Neuronal stem cell (in vitro differentiated cells): Measurements from ENCODE around the gene PARN.
"Not testable (repeated sequence)": the region's sequence is repeated elsewhere in the genome, so short reads cannot be mapped to it uniquely, and the experiment has no call there.

ENCODE experiments used
- DNase-seq: peaks from one replicate; pipeline ENCODE4 v3.0.0-alpha.2; 2013; ENCODE audit warnings: low spot score
- H2AFZ ChIP-seq: one replicate; pipeline ENCODE4 v1.6.1; 2013; ENCODE audit warnings: mild to moderate bottlenecking, low read length, inconsistent platforms
- H2AK5ac ChIP-seq: 2 replicates; pipeline ENCODE4 v1.6.1; 2013; ENCODE audit warnings: low read depth, mild to moderate bottlenecking, inconsistent platforms, low read length, moderate library complexity, mixed read lengths
- H2BK120ac ChIP-seq: 2 replicates; pipeline ENCODE4 v1.6.1; 2013; ENCODE audit warnings: low read depth, mild to moderate bottlenecking, inconsistent platforms, low read length, moderate library complexity, mixed read lengths
- H2BK12ac ChIP-seq: one replicate; pipeline ENCODE4 v1.6.1; 2013; ENCODE audit warnings: low read length, inconsistent platforms
- H2BK15ac ChIP-seq: 2 replicates; pipeline ENCODE4 v1.6.1; 2013; ENCODE audit warnings: mild to moderate bottlenecking, low read length, inconsistent platforms, mixed read lengths
- H2BK5ac ChIP-seq: one replicate; pipeline ENCODE4 v1.6.1; 2013; ENCODE audit warnings: inconsistent platforms, mild to moderate bottlenecking, low read length, moderate library complexity
- H3K14ac ChIP-seq: one replicate; pipeline ENCODE4 v1.6.1; 2013; ENCODE audit warnings: low read length, inconsistent platforms
- H3K18ac ChIP-seq: 2 replicates; pipeline ENCODE4 v1.6.1; 2013; ENCODE audit warnings: low read length, inconsistent platforms
- H3K23ac ChIP-seq: 2 replicates; pipeline ENCODE4 v1.6.1; 2013; ENCODE audit warnings: low read depth, mild to moderate bottlenecking, mixed read lengths, low read length, inconsistent platforms; ENCODE audit not compliant: poor library complexity
- H3K27ac ChIP-seq: replicated peaks from 3 replicates; pipeline ENCODE4 v1.5.1; 2013; ENCODE audit warnings: low read length, inconsistent platforms
- H3K27me3 ChIP-seq, 3 experiments: 2 replicates each; pipeline ENCODE4 v1.6.1; 2013; ENCODE audit warnings: low read length in 3 of 3, mild to moderate bottlenecking in 2 of 3, inconsistent platforms in 1 of 3, low read depth in 1 of 3, mixed read lengths in 1 of 3, moderate library complexity in 1 of 3; ENCODE audit not compliant: control insufficient read depth in 3 of 3, insufficient read depth in 3 of 3
- H3K36me3 ChIP-seq, 2 donors: replicated peaks in 1 of 2; 2 replicates each; pipeline ENCODE4 v1.6.1; 2013; ENCODE audit warnings: low read length in 2 of 2; ENCODE audit not compliant: control insufficient read depth in 2 of 2, insufficient read depth in 2 of 2
- H3K4ac ChIP-seq: 2 replicates; pipeline ENCODE4 v1.6.1; 2013; ENCODE audit warnings: inconsistent platforms, mild to moderate bottlenecking, low read length, moderate library complexity
- H3K4me1 ChIP-seq, 2 donors: 1 replicate in 1 of 2; 2 replicates in 1 of 2; pipeline ENCODE4 v1.6.1; 2013; ENCODE audit warnings: low read length in 2 of 2, low read depth in 1 of 2; ENCODE audit not compliant: control insufficient read depth in 2 of 2, insufficient read depth in 1 of 2
- H3K4me2 ChIP-seq: one replicate; pipeline ENCODE4 v1.6.1; 2013; ENCODE audit warnings: mild to moderate bottlenecking, low read length, inconsistent platforms; ENCODE audit not compliant: insufficient read depth, poor library complexity, severe bottlenecking
- H3K4me3 ChIP-seq, 2 donors: 2 replicates each; pipeline ENCODE4 v1.5.1; 2013; ENCODE audit warnings: low read length in 2 of 2, mild to moderate bottlenecking in 2 of 2, inconsistent platforms in 1 of 2, moderate library complexity in 1 of 2
- H3K79me1 ChIP-seq: one replicate; pipeline ENCODE4 v1.6.1; 2013; ENCODE audit warnings: low read depth, mild to moderate bottlenecking, inconsistent platforms, low read length, moderate library complexity
- H3K9ac ChIP-seq: one replicate; pipeline ENCODE4 v1.6.1; 2013; ENCODE audit warnings: mild to moderate bottlenecking, low read depth, low read length, inconsistent platforms; ENCODE audit not compliant: poor library complexity
- H3K9me3 ChIP-seq, 2 donors: replicated peaks in 1 of 2; 2 replicates each; pipeline versions ENCODE3 to v1.6.1; 2013; ENCODE audit warnings: low read length in 2 of 2, mild to moderate bottlenecking in 2 of 2, inconsistent platforms in 1 of 2, low read depth in 1 of 2, mixed read lengths in 1 of 2, moderate library complexity in 1 of 2; ENCODE audit not compliant: control insufficient read depth in 2 of 2, insufficient read depth in 1 of 2
- H4K8ac ChIP-seq: one replicate; pipeline ENCODE4 v1.6.1; 2013; ENCODE audit warnings: low read depth, mild to moderate bottlenecking, inconsistent platforms, low read length, moderate library complexity
- H4K91ac ChIP-seq: one replicate; pipeline ENCODE4 v1.6.1; 2013; ENCODE audit warnings: low read length, low read depth, mild to moderate bottlenecking, inconsistent platforms; ENCODE audit not compliant: poor library complexity
- WGBS, 2 donors: extraction: QIAGEN DNeasy Blood & Tissue Kit; methylation state at CpG; one replicate each; pipeline ENCODE4 v1.1.7; 2013; ENCODE audit warnings: missing lambda C conversion rate in 2 of 2, mixed read lengths in 1 of 2; ENCODE audit not compliant: insufficient read length in 2 of 2, insufficient replicate concordance in 1 of 2; ENCODE audit errors: extremely low coverage in 2 of 2; 5-methylcytosine and 5-hydroxymethylcytosine counted together

Gene PARN

GRCh38 chr16:14632693-14633569 lies 2.9 kb upstream of the PARN start, which contains the start of gene BFAR:
Gene BFAR (plus strand): TSS chr16:14632951. CDS start chr16:14644347, 11,396 bp downstream.
- Histone ChIP-seq H3K9me3 (peaks cover 0 to 1% of the 10 kb centered on the region in 2 donors), H3K14ac (peak within 1 kb of the TSS; percentile 71), H3K4ac (no peak within 1 kb of the TSS), H2AFZ (peak within 1 kb of the TSS; percentile 93), H3K18ac (peak within 1 kb of the TSS; percentile 94), H3K9ac (peak within 1 kb of the TSS; percentile 94), H4K8ac (no peak within 1 kb of the TSS), H3K27ac (peak within 1 kb of the TSS; percentile 47), H2BK15ac (no peak within 1 kb of the TSS), H3K4me3 (peak within 1 kb of the TSS; percentile 98), H4K91ac (no peak within 1 kb of the TSS), H2BK120ac (no peak within 1 kb of the TSS), H3K23ac (peak within 1 kb of the TSS; percentile 98), H3K4me1 (peaks cover 13 to 15% of the 10 kb centered on the region in 2 donors), H3K79me1 (peaks cover 9% of the 10 kb centered on the region), H2BK12ac (no peak within 1 kb of the TSS), H2BK5ac (no peak within 1 kb of the TSS), H3K27me3 (no peaks in the 10 kb centered on the region), H2AK5ac (peak within 1 kb of the TSS; percentile 53), H3K36me3 (peaks cover 0 to 32% of the 10 kb centered on the region in 2 donors), H3K4me2 (peak within 1 kb of the TSS; percentile 82)
- no CpG with 5 or more reads among the region's 69 CpGs for WGBS, 2 donors
- DNase-seq, result peak; percentile 97

GRCh38 chr16:14630620-14631330 lies 715 bp upstream of the PARN start:
- H3K36me3 ChIP-seq, result peaks cover 3 to 43% of the 10 kb centered on the region in 2 donors
- no CpG with 5 or more reads among the region's 29 CpGs for WGBS, 2 donors
- not testable (repeated sequence) for H3K4ac ChIP-seq, H4K91ac ChIP-seq, H3K9ac ChIP-seq, H3K23ac ChIP-seq, DNase-seq, H3K14ac ChIP-seq, H2BK120ac ChIP-seq, H3K79me1 ChIP-seq, H3K27me3 ChIP-seq, H3K18ac ChIP-seq, H2BK15ac ChIP-seq, H2BK12ac ChIP-seq, H4K8ac ChIP-seq, H3K9me3 ChIP-seq, H2AK5ac ChIP-seq, H2BK5ac ChIP-seq
- peak overlapping the region; percentile 88 for H2AFZ ChIP-seq
- peak overlapping the region in 1 of 2 donors; percentile 88 for H3K4me3 ChIP-seq
- H3K4me1 ChIP-seq, result peaks cover 13 to 14% of the 10 kb centered on the region in 2 donors
- peak overlapping the region; percentile 69 for H3K27ac ChIP-seq
- H3K4me2 ChIP-seq, result peak overlapping the region; percentile 51

- H3K4me2 ChIP-seq, result peak overlapping the region; percentile 85
- no peak overlapping the region for H3K23ac ChIP-seq
- H4K8ac ChIP-seq, result no peak overlapping the region
- H3K4me3 ChIP-seq, result peak overlapping the region; percentile 86 to 88
- H2BK12ac ChIP-seq, result no peak overlapping the region
- H3K9ac ChIP-seq, result peak overlapping the region; percentile 97
- no peak overlapping the region for H2BK15ac ChIP-seq
- H3K36me3 ChIP-seq, result peaks cover 6 to 46% of the 10 kb centered on the region in 2 donors
- H3K4ac ChIP-seq, result no peak overlapping the region
- H4K91ac ChIP-seq, result peak overlapping the region; percentile 38
- H3K79me1 ChIP-seq, result peaks cover 7% of the 10 kb centered on the region
- no peak overlapping the region for H3K14ac ChIP-seq
- H3K27ac ChIP-seq, result peak overlapping the region; percentile 28
- H2AFZ ChIP-seq, result peak overlapping the region; percentile 88
- no CpG with 5 or more reads among the region's 17 CpGs for WGBS, 2 donors
- H3K4me1 ChIP-seq, result peaks cover 10 to 13% of the 10 kb centered on the region in 2 donors
- peaks cover 0 to 1% of the 10 kb centered on the region in 2 donors for H3K9me3 ChIP-seq
- peak overlapping the region; percentile 54 for H2BK5ac ChIP-seq
- no peaks in the 10 kb centered on the region for H3K27me3 ChIP-seq
- peak overlapping the region; percentile 82 for H3K18ac ChIP-seq
- H2BK120ac ChIP-seq, result no peak overlapping the region
- no peak for DNase-seq
- H2AK5ac ChIP-seq, result peak overlapping the region; percentile 79
Observed at GRCh38 chr16:14629612-14629918, 495 bp downstream of the PARN start.
